Astrocyte of the spinal cord (primary cell): Measurements from ENCODE around the gene P2RY6.

Experiments used
- DNase-seq: peaks from one replicate; pipeline ENCODE4 v3.0.0; 2011; ENCODE audit warnings: low read depth, low spot score
- H3K4me3 ChIP-seq: 2 replicates; pipeline ENCODE4 v1.5.1; 2011; ENCODE audit warnings: low read depth, mild to moderate bottlenecking, low read length, moderate library complexity
- CTCF ChIP-seq: IDR thresholded peaks from 2 replicates; pipeline ENCODE4 v1.5.1; 2012; ENCODE audit warnings: low read depth, mild to moderate bottlenecking, low read length, inconsistent platforms
- in situ Hi-C: cut with HindIII; loops from 2 replicates; pipeline ENCODE4 v1.10.0; 2017; ENCODE audit warnings: low sequenced_read_pairs

Gene P2RY6

GRCh38 chr11:73239111-73239521 is 33.0 kb upstream of the P2RY6 start:
- in situ Hi-C loops, result no loop called here
- no peak for TF ChIP-seq CTCF
- H3K4me3 ChIP-seq, result no peak overlapping the region
- no peak for DNase-seq

GRCh38 chr11:73239571-73240189 is 32.5 kb upstream of the P2RY6 start:
- in situ Hi-C loops, result no loop called here
- no peak for TF ChIP-seq CTCF
- no peak for DNase-seq
- H3K4me3 ChIP-seq, result no peak overlapping the region

- in situ Hi-C loops, result no loop called here
- DNase-seq, result no peak
- TF ChIP-seq CTCF, result no peak
- no peak overlapping the region for H3K4me3 ChIP-seq
Observed at GRCh38 chr11:73240190-73240781, 31.9 kb upstream of the P2RY6 start.

GRCh38 chr11:73241300-73241699 is 30.8 kb upstream of the P2RY6 start:
- DNase-seq, result no peak
- in situ Hi-C loops, result no loop called here
- no peak overlapping the region for H3K4me3 ChIP-seq
- TF ChIP-seq CTCF, result no peak

GRCh38 chr11:73242251-73243092 is 29.7 kb upstream of the P2RY6 start:
- TF ChIP-seq CTCF, result peak; percentile 98
- peak; percentile 70 for DNase-seq
- in situ Hi-C loops, result no loop called here
- peak overlapping the region; percentile 19 for H3K4me3 ChIP-seq

GRCh38 chr11:73243093-73243485 is 29.0 kb upstream of the P2RY6 start:
- TF ChIP-seq CTCF, result no peak
- H3K4me3 ChIP-seq, result no peak overlapping the region
- in situ Hi-C loops, result no loop called here
- DNase-seq, result no peak
